Endothelial cell of umbilical vein (primary cell): ENCODE results near the gene CCDC190.
A peak's percentile ranks its signal among the peaks of the same experiment; 100 is the strongest.

ENCODE experiments used
- CTCF ChIP-seq, 2 donors: IDR thresholded peaks; 1 replicate in 1 of 2; 2 replicates in 1 of 2; pipeline ENCODE4 v1.5.1; 2011; ENCODE audit warnings: low read length in 2 of 2, mild to moderate bottlenecking in 2 of 2, moderate library complexity in 2 of 2, control low read depth in 1 of 2, inconsistent platforms in 1 of 2, low read depth in 1 of 2; ENCODE audit not compliant: insufficient read depth in 1 of 2; ENCODE audit errors: extremely low read depth in 1 of 2
- EZH2 ChIP-seq: IDR thresholded peaks from 2 replicates; pipeline ENCODE4 v1.6.1; 2012; ENCODE audit warnings: borderline replicate concordance, low read depth, mild to moderate bottlenecking, moderate library complexity, low read length, inconsistent platforms; ENCODE audit not compliant: severe bottlenecking
- JUN ChIP-seq: IDR thresholded peaks from 2 replicates; pipeline ENCODE4 v1.6.1; 2011; ENCODE audit warnings: borderline replicate concordance, low read depth; ENCODE audit not compliant: insufficient read length, insufficient read depth
- POLR2A ChIP-seq: IDR thresholded peaks from 2 replicates; pipeline ENCODE4 v1.6.1; 2012; ENCODE audit warnings: low read depth, mild to moderate bottlenecking, control low read depth, low read length

- TF ChIP-seq EZH2 (no peak), CTCF (IDR thresholded peaks at IDR 0.05; ENCODE audit: extremely low read depth in 1 of 2, insufficient read depth in 1 of 2, low read depth in 1 of 2, low read length in 2 of 2) (peak; percentile 71 to 80), POLR2A (no peak), JUN (no peak)
These were observed 17.1 kb upstream of the CCDC190 start for GRCh38 chr1:162878000-162878596.
